ENCODE data around the gene CACNB2. TPM values are rescaled to one million over a fixed set of nuclear protein-coding genes. Genes with fewer than 3 reads are reported as not detected.

The CACNB2 gene
- polyA plus RNA-seq, 1 experiment: 0.12 TPM

GRCh38 chr10:18185621-18186020 is 45.4 kb downstream of the CACNB2 start:
- no peak for DNase-seq (ENCODE audit: low read depth)
- POLR2A ChIA-PET: no interaction called here
- CTCF ChIA-PET: no interaction called here
- no peak for TF ChIP-seq CTCF (IDR thresholded peaks at IDR 0.05; ENCODE audit: insufficient read depth, low read depth, low read length)
- H3K36me3 ChIP-seq (ENCODE audit: control insufficient read depth, insufficient read depth, low read length): no peaks in the 10 kb centered on the region
- no peak overlapping the region for H3K4me3 ChIP-seq (ENCODE audit: low read depth, low read length)
- H3K27me3 ChIP-seq (ENCODE audit: control insufficient read depth, insufficient read depth, low read length): peaks cover 3% of the 10 kb centered on the region; the same call in 1 of the 2 replicates

GRCh38 chr10:18190840-18191239 is 50.6 kb downstream of the CACNB2 start:
- H3K27me3 ChIP-seq (ENCODE audit: control insufficient read depth, insufficient read depth, low read length): peaks cover 6% of the 10 kb centered on the region
- CTCF ChIA-PET: no interaction called here
- DNase-seq (ENCODE audit: low read depth): no peak
- no peak for TF ChIP-seq CTCF (IDR thresholded peaks at IDR 0.05; ENCODE audit: insufficient read depth, low read depth, low read length)
- POLR2A ChIA-PET: no interaction called here
- no peak overlapping the region for H3K4me3 ChIP-seq (ENCODE audit: low read depth, low read length)
- no peaks in the 10 kb centered on the region for H3K36me3 ChIP-seq (ENCODE audit: control insufficient read depth, insufficient read depth, low read length)

- TF ChIP-seq CTCF (IDR thresholded peaks at IDR 0.05; ENCODE audit: insufficient read depth, low read depth, low read length): no peak
- Histone ChIP-seq H3K4me3 (ENCODE audit: low read depth, low read length) (no peak overlapping the region), H3K27me3 (ENCODE audit: control insufficient read depth, insufficient read depth, low read length) (peaks cover 4% of the 10 kb centered on the region), H3K36me3 (ENCODE audit: control insufficient read depth, insufficient read depth, low read length) (no peaks in the 10 kb centered on the region)
- ChIA-PET POLR2A (no interaction called here), CTCF (interaction anchor here (1.9 kb wide), 1 partner anchor 17 kb away, joined by 7 read pairs; no protein-coding TSS in a partner anchor)
- no peak for DNase-seq (ENCODE audit: low read depth)
Observed at GRCh38 chr10:18194634-18195033, 54.4 kb downstream of the CACNB2 start.

GRCh38 chr10:18195060-18195799 is 55.0 kb downstream of the CACNB2 start:
- POLR2A ChIA-PET: interaction anchor here (0.6 kb wide), 2 partner anchors 153 to 355 kb away, joined by 3 to 5 read pairs; no protein-coding TSS in a partner anchor
- Histone ChIP-seq H3K36me3 (ENCODE audit: control insufficient read depth, insufficient read depth, low read length) (no peaks in the 10 kb centered on the region), H3K27me3 (ENCODE audit: control insufficient read depth, insufficient read depth, low read length) (peaks cover 4% of the 10 kb centered on the region), H3K4me3 (ENCODE audit: low read depth, low read length) (no peak overlapping the region)
- TF ChIP-seq CTCF (IDR thresholded peaks at IDR 0.05; ENCODE audit: insufficient read depth, low read depth, low read length): no peak
- no peak for DNase-seq (ENCODE audit: low read depth)
- CTCF ChIA-PET: interaction anchor here (0.6 to 1.9 kb wide), 3 partner anchors 17 to 459 kb away, joined by 3 to 7 read pairs (median 4); no protein-coding TSS in a partner anchor

- no peak overlapping the region for H3K4me3 ChIP-seq (ENCODE audit: low read depth, low read length)
- no peaks in the 10 kb centered on the region for H3K36me3 ChIP-seq (ENCODE audit: control insufficient read depth, insufficient read depth, low read length)
- POLR2A ChIA-PET: no interaction called here
- peaks cover 2% of the 10 kb centered on the region for H3K27me3 ChIP-seq (ENCODE audit: control insufficient read depth, insufficient read depth, low read length)
- CTCF ChIA-PET: no interaction called here
- no peak for TF ChIP-seq CTCF (IDR thresholded peaks at IDR 0.05; ENCODE audit: insufficient read depth, low read depth, low read length)
- DNase-seq (ENCODE audit: low read depth): no peak
Observed at GRCh38 chr10:18196806-18197550, 56.8 kb downstream of the CACNB2 start.

All from BJ (cell line).